CD4-positive, alpha-beta T cell treated with Interleukin-4 for 1 hour (primary cell): ENCODE results near the gene PXT1.

Experiments used
- DNase-seq, 2 donors: peaks; one replicate each; pipeline ENCODE4 v3.0.0-alpha.2; 2020 to 2022

PXT1 gene

DNA sequence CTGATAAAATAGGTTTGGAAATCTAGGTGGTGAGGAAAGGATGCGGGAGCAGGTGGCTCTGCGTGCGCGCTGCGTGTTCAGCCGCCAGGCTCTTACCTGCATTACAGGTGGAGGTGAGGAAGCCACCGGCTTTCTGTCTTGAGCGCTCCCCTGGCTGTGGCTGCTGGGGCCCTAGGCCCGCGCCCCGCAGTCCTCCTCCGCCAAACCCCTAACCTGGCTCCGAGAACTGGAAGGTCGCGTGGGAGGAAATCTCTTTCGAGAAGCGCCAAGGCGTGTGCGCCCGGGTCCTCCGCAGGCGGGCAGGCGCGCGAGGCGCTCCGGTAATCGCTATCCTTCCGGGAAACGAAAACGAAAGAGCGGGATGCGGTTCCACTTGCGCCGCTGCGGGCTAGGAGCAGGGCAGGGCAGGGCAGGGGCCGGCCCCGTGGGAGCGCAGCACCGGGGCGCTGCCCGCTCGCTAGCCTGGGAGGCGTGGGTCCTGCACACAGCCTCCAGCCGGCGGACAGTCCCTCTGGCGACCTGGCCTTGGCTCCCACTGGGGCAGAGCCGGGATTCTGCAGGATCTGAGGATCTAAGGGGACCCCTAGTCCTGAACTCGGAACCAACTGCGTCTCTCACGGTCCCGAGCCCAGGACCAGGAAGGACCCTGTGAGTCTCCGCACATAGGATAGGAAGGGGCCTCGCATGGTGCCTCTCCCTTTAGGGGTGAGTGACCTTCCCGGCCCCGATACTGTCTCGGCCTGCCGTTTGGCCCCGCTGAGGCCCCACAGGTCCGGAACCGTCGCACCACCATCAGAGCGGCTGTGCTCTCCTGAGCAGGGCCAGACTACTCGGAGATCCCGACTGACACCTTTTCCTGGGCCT, 55.0 kb downstream of the PXT1 start, which contains the start of gene ETV7:
ETV7 (minus strand) TSS at position 230 of the 864 bp plus-strand sequence; CDS start at position 102, 128 bp downstream.
- peak; percentile 38 to 56 for DNase-seq

- peak in 1 of 2 donors; percentile 17 for DNase-seq
Measured at GRCh38 chr6:36386495-36387439, 55.9 kb downstream of the PXT1 start.

DNA sequence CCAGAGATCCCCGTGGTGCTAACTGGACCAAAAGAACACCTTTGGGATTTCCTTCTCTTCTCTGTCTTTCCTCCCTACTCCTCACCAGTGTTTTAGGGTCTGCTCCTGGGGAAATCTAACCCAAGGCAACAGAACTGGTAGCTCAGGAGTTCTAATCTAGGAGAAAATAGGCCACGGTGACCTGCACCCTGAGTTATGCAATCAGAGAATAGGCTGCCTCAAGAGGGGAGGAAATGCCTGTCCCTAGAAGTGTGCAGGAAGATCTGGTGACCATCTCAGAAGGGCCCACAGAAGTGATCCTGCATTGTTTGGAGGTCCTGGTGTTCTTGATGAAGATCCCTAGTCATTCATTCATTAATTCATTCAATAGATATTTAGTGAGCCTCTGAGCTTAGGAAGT, 58.6 kb downstream of the PXT1 start:
- no peak for DNase-seq

- DNase-seq: no peak
Measured at GRCh38 chr6:36383606-36384005, 59.0 kb downstream of the PXT1 start.

DNA sequence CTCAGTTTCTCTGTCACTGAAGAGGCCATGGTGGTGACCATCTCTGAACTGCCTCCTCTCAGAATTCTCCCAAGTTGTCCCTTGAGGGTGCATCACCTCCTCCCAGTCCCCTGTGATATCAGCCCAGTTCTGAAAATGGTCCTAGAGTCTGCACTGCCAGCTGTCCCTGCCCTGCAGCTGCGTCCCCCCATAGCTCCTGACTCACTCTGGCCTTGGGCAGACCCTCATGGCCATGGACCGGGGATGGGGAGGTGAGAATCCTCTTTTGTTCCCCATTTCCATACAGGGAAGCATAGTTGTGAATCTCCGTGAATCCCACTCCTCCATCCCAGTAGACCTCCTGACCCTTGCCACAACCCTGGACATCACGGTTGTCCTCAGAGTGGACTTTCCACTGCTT, 59.7 kb downstream of the PXT1 start:
- no peak for DNase-seq

GRCh38 chr6:36381502-36382389, 60.9 kb downstream of the PXT1 start:
- no peak for DNase-seq

DNA sequence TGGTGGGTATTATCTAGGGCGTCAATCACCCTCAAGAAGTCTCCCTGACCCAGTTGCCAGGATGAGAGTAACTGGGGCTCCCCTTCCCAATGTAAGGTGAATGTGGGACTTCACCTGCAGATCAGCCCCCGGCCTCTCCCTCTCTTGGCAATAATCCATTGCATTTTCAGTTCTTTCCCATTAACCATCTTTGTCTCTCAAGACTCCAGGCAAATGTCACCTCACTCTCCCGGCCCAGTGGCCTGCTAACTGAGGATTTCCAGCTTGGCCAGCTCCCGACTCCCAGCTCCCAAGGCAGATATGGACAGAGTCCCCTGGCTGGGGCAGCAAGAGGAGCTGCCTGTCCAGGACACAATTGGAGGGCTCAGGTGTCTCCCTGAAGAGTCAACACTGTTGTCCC, 62.5 kb downstream of the PXT1 start:
- no peak for DNase-seq

GRCh38 chr6:36378936-36379335, 63.7 kb downstream of the PXT1 start:
- DNase-seq: no peak

- no peak for DNase-seq
Measured at GRCh38 chr6:36378243-36378920, 64.3 kb downstream of the PXT1 start.

GRCh38 chr6:36377594-36377993, 65.1 kb downstream of the PXT1 start:
- no peak for DNase-seq

- no peak for DNase-seq
Measured at GRCh38 chr6:36376742-36377141, 65.9 kb downstream of the PXT1 start.

DNA sequence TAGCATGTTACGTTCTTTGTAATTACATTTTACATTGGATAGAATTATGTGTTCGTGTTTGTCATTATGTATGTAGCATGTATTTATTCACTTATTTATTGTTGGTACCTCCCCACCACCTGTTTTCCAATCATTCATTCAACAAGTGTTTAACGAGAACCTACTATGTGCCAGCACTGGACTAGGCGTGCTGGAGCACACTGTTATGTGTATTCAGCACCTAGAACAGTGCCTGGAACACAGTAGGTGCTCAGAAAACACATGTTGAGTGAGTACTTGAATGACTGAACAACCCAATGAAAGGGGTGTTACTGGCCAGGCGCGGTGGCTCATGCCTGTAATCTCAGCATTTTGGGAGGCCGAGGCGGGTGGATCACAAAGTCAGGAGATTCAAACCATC, 66.5 kb downstream of the PXT1 start:
- DNase-seq: no peak

- no peak for DNase-seq
Measured at GRCh38 chr6:36375644-36376155, 67.0 kb downstream of the PXT1 start.

DNA sequence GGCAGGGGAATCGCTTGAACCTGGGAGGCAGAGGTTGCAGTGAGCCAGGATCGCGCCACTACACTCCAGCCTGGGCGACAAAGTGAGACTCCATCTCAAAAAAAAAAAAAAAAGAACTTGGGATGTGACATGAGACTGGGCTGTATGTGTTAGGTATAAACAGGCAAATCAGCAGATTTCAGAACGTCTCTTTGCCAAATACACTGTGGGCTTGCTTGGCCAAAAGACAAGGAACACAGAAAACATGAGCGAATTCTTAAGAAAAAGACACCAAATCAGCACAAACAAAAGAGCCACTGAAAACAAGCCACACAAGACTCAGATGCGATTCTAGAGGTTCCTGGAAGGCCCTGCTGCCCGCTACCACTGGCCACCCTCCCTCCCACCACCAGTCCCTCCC, 67.7 kb downstream of the PXT1 start:
- DNase-seq: no peak

DNA sequence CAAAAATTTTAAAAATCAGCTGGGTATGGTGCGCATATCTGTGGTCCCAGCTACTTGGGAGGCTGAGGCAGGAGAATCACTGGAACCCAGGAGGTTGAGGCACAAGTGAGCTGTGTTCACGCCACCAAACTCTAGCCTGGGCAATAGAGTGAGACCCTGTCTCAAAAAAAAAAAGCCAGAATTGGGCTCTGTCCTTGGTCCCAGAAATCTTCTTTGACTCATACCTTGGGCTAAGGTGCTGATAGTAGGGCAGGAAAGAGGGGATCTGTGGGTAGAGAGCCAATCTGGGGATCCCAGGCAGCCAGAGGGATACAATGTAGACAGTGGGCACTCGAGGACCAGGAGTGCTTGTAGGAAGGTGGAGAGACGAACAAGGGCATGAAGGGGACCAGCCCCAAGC, 68.5 kb downstream of the PXT1 start:
- DNase-seq: no peak

DNA sequence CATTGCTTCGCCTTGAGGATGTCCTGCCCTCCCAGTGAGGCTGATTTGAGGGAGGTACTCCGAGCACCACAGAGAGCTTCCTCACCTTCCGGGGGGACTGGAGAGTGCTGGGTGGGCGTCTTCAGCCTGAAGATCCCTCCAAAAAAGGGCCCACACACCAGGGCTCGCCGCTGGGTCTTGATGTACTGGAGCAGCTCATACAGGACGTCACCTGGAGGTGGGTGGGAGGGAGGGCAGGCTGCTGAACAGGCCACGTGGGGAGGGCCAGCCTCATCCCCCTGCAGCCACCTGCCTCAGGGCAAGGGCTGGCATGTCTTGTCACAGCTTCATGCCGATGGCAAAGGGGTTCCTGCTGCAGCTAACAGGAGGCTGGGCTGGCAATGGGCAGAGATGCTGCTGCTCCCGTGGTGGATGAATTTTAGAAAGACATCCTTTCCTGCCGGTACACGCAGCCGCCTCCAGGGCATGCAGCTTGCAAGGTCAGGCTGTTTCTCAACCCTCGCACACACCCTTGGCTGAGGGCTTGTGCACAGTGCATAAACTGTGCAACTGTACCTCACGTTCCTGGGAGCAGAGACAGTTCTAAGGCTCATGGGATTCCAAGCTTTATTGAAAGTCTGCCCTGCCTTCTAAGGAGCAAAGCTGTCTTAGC, 69.2 kb downstream of the PXT1 start:
- no peak for DNase-seq

DNA sequence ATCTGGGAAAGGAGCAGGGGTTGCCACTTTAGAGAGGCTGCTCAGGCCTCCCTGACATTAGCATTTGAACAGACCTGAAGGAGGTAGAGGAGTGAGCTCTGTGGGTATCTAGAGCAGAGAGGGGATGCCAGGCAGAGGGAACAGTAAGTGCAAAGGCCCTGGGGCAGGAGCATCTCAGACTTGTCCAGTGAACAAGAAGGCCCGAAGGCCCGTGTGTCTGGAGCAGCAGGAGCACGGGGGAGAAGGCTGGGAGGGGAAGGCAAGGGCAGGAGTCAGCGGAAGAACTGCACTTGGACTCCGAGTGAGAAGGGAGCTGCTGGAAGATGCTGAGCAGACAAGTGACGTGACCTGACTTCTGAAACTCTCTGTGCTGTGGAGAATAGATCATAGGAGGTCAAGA, 70.6 kb downstream of the PXT1 start:
- no peak for DNase-seq

DNA sequence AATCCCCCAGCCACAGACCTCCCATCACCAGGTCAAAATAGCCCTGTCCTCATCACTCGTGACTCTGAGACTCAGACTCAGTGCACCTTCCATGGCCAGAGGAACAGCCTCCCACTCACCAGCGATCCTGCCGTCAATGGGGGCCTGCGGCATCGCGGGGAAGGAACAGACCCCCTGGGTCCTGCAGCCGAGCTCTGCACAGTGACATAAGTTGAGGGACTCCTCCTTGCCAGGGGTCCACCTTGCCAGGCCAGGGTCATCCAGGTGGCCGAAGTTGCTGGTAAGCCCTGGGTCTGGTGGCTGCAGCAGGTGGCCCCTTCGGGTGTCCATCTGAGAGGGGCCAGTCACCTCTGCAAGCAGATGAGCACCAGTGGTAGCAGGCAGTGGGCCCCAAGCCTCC, 71.4 kb downstream of the PXT1 start:
- DNase-seq: no peak

- DNase-seq: no peak
Measured at GRCh38 chr6:36370638-36371037, 72.0 kb downstream of the PXT1 start.

DNA sequence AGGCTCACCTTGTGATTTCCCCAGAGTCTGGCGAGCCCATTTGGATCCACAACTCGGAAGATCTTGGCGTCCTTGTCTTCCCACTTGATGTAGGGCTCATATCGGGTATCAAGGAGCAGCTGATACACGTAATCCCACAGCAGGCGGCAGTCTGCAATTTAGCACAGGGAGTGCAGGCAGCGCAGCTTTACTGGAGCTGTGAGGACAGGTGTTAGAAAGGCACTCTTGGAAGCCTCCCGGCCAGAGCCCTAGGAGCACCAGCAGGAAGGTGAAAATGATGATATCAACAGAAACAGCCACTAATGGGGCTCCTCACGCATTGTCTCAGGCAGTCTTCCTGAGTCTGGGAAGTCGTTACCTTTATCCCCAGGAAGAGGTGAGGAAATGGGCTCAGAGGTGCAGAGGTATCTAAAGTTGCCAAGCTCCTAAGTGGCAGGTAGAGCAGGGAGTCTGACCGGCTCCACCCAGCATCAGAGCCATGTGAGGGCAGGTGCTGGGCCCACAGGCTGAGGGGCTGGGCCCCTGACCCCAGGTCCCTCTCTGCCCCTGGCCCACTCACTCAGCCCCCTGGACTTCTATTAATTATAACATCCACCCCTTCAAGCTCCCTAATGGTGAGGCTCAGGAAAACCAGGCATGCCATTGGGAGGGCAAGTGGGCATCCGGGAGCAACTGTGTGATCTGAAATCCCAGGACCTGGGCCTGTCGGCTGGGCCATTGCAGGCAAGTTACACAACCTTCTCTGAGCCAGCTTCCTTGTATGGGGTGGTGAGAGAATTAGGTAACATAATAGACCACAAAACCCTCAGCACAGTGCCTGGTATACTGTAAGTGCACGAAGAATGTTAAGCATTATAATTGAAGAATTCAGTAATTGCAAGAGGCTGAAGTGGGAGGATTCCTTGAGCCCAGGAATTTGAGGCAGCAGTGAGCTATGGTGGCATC, 73.5 kb downstream of the PXT1 start:
- DNase-seq: peak in 1 of 2 donors; percentile 29
